Breast epithelium (tissue), 3 donors: ENCODE results near the gene PEX10.

ENCODE experiments used
- CTCF ChIP-seq, 3 donors: fragments of 450-650 bp; IDR thresholded peaks; one replicate each; pipeline ENCODE4 v1.5.1; 2016 to 2017; ENCODE audit warnings: antibody characterized with exemption in 3 of 3, mild to moderate bottlenecking in 3 of 3, moderate library complexity in 3 of 3
- POLR2A ChIP-seq: fragments of 450-650 bp; IDR thresholded peaks from one replicate; pipeline ENCODE4 v1.6.1; 2016; ENCODE audit warnings: antibody characterized with exemption, mild to moderate bottlenecking, moderate library complexity

GRCh38 chr1:2412395-2412772 lies at the start of gene PEX10:
- TF ChIP-seq POLR2A = no peak
- TF ChIP-seq CTCF (IDR thresholded peaks at IDR 0.05) = no peak
